NCI-H1436 (cell line): Measurements from ENCODE around the gene DMRTB1.

Experiments
- DNase-seq: peaks from one replicate; lab custom pipeline; 2025; lab: John Stamatoyannopoulos, UW

Gene DMRTB1

GRCh38 chr1:53508056-53508990, 49.1 kb downstream of the DMRTB1 start:
- DNase-seq = no peak

DNA sequence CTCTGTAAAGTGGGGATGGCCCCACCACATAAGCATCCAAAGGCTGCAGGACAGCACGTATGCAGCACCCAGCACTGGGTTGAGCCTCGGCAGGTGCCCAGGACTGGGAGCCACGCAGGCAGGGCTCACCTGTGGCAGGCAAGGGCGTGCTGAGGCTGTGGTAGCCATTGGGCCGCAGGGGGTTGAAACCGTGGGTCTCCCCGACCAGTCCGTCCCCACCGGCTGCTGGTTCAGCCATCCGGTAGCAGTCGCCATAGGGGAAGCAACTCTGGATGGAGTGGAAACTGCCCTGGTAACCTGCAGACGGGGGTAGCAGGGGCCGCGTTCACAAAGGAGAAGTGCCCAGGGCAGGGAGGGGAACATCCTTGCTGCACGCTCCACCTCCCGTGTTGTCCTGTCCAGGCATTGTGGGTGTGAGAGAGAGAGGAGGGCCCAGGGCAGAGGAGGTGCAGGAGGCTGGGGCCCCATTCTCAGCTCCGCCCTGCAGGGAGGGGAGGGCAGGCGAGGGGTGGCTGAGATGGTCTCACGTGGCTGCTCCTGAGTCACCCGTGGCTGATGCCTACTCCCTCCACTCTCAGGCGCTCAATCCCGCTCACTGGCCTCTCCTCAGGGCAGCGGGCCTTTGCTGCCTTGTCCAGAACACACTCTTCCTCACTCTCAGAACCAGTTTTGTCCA, 49.9 kb downstream of the DMRTB1 start:
- no peak for DNase-seq

DNA sequence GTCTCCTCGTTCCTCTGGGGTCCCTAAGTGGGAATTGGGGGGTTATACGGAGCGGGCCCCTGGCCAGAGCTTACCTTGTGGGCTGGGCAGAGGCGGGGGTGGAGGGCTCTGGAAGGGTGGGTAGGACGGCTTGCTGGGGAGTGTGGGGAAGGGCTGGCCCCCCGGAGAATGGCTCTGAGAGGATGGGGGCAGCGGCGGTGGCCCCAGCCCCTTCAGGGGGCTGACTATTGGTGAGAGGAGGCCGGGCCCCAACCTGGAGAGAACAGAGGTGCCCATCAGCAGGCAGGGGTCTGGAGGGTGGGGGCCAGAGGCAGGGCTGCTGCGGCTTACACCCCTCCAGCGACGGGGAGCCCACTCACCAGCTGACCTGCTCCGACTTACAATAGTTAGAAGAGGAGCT, 50.6 kb downstream of the DMRTB1 start:
- no peak for DNase-seq

DNA sequence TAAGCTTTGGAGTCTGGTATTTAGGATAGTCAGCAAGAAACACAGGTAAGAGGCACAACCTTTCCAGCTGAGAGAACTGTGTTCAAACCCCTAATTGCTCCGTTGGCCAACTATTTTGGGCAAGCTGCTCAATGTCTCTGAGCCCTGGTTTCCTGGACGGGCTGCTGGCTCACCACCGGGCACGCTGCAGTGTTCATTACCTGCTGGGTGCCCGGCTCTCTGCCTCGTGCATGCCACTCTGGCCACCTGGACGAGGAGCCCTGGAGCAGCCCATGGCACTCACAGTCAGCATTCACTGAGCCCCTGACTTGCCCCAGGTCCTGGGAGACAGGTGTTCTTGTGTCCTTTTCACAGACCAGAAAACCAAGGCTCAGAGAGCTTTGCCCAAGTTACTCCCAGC, 51.0 kb downstream of the DMRTB1 start:
- no peak for DNase-seq

DNA sequence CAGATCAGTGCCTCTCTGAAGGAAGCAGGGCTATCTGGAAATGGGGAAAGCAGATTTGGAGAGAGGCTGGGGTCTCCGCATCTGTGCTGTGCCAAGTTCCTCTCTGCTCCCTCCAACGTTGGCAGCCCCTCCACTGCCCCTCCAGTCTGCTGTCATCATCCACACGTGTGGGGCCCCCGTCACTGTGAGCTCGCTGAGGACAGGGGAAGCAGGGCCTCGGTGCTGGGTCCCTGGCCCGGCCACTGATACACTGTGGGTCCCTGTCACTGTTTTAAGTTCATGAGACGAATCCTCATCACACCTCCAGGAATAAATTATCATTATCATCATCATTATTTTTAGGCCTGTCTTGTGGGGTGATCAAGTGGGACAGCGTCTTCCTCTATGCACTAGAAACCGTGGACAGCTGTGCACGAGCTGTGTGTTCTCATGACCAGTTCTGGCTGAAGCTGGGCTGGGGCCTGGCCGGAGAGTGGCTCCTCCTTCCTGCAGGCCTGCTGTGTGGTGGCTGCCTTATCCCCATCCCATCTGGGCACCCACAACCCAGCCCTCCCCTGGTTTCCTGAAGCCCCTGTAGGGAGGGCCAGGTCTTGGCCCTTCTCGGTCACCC, 52.2 kb downstream of the DMRTB1 start:
- DNase-seq = no peak

GRCh38 chr1:53511933-53512806, 53.0 kb downstream of the DMRTB1 start:
- peak; percentile 11 for DNase-seq

DNA sequence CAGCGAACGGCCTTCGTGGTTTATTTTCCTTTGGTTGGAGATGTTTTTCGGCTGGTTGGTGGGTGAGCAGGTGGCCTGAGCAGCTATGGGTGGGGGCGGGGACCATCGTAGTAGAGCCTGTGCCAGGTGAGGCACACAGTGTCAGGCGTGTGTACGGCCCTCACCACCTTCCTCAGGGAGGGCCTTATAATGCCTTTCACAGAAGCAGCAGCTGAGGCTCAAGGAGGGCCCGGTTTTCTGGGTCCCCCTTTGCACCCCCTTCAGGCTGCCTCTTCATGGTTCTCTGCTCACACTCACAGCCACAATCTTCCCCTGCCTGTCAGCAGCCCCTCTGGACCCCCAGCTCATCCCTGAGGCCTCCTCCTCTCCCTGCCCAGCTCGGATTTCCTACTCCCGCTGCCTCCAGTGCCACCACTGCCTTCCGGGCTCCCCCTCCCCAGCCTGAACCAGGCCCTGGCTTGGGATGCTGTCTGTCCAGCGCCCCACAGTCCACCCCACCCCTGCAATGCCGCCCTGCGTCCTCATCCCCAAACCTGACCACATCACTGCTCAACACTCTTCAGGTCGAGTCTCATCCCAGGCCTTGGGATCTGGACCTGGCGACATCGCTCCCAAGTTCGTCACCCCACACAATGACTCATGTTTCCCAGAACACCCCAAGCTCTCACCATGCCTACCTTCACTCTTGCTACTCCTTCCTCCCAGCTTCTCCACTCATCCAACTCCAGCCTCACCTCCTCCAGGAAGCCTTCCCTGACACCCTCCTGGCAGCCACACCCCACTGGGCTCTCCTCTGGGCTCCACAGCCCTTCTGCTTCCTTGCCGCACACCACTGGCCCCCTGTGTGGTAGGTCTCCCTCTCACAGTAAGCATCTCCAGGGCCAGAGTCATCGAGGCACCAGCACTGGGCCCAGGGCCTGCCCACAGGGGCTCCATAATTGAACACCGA, 53.9 kb downstream of the DMRTB1 start:
- DNase-seq = no peak

GRCh38 chr1:53513846-53514245, 54.6 kb downstream of the DMRTB1 start:
- no peak for DNase-seq

DNA sequence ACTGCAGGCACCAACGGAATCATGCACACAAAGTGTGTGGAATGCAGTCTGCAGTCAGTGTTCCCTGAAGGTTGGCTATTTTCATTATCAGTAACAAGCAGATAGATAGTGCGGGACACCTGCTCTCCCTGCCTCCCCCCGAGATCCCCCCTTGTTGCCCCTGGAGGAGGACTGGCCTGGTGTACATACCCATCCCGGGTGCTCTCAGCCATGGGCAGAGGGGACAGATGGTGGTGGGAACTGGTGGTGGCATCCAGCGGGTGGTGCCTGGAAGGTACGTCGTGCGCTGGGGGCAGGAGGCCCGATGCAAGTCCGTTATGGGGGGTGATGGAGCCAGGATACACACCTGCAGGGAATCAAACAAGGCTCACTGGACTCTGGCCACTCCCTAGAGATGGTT, 55.2 kb downstream of the DMRTB1 start:
- no peak for DNase-seq

- no peak for DNase-seq
Observed at GRCh38 chr1:53516181-53516580, 57.0 kb downstream of the DMRTB1 start.
